Muscle of back (tissue), 11 donors: ENCODE results near the gene UGT1A9. TPM values are rescaled to one million over a fixed set of nuclear protein-coding genes. Genes with fewer than 3 reads are reported as not detected.
"Not testable (repeated sequence)": the region's sequence is repeated elsewhere in the genome, so short reads cannot be mapped to it uniquely, and the experiment has no call there.

ENCODE experiments used
- DNase-seq, 3 donors: peaks; one replicate each; pipeline versions ENCODE4 v3.0.0 to v3.0.0-alpha.2; 2013
- polyA plus RNA-seq, 10 donors: library from polyadenylated mRNA; unstranded; fragments of 120-200 nt; gene quantifications; one replicate each; pipeline ENCODE4 v1.2.1, GENCODE V29; 2013; ENCODE audit not compliant: insufficient read length in 10 of 10

Gene UGT1A9
- polyA plus RNA-seq, 10 donors = not detected

DNA sequence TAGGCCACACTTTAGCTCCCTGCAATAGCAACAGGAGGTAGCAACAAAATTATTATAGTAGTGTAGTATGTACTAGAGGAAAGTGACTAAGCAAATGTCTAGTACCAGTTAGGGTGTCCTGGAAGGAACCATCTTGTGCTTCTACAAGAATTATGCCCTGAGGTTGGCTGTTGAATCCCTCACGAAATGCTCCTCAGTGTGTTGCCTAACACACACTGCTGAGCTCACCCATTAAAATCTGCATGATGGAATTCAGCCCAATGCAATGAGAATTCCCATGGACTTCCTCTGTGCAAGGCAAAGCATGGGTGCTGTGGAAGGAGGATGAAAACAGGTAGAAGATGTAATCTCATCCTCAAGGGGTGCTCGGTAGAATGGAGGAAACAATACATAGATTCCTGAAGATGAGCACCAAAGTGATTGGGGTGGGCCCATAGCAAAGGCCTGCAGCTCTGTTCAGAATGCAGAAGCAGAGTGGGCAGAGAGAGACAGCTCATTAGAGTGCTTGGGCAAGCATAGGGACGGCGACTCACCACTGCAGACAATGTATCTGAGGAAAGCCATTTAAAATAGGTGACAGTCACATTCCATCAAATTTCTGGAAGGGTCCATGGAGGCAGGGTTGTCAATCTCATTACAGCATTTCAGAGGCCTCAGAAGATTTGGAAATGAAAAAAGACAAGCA is 8.8 kb downstream of the UGT1A9 start:
- DNase-seq = no peak

DNA sequence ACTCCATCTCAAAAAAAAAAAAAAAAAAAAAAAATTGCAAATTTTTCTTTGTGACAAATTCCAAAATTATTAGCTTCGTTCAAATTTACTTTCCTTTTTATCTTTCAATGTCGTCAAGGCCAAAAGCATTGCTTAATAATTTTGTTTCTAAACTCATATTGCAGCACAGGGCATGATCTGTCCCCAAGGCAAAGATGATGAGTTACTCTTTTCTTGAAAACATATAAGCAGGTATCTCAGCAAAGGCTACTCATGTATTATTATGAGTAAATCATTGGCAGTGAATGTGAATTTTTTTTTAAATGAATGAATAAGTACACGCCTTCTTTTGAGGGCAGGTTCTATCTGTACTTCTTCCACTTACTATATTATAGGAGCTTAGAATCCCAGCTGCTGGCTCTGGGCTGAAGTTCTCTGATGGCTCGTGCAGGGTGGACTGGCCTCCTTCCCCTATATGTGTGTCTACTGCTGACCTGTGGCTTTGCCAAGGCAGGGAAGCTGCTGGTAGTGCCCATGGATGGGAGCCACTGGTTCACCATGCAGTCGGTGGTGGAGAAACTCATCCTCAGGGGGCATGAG is 9.9 kb downstream of the UGT1A9 start, which contains the start of gene UGT1A7:
Gene UGT1A7, plus strand, starts transcription at position 381 of the 579 bp plus-strand sequence. Its CDS starts 37 bp downstream, at position 418.
- DNase-seq = no peak

- DNase-seq = no peak
Observed at GRCh38 chr2:233684640-233685039, 12.9 kb downstream of the UGT1A9 start.

GRCh38 chr2:233686928-233687327 is 15.2 kb downstream of the UGT1A9 start:
- no peak for DNase-seq

DNA sequence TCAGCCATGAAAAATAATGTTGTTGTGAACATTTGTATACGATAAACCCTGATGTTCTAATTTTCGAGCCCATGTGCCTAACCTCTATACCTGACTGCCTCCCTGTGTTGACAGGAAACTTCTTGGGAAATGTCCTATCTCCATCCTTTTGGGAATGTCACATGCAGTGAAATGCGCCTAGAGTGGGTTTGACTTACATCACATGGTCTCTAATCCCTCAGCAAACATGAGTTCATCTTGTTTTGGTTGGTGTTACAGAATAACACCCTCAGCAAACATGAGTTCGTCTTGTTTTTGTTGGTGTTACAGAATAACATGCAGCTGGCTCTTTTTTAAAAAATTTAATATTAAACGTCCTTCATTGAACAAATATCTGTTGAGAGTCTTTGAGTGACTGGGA is 16.6 kb downstream of the UGT1A9 start:
- DNase-seq = no peak

DNA sequence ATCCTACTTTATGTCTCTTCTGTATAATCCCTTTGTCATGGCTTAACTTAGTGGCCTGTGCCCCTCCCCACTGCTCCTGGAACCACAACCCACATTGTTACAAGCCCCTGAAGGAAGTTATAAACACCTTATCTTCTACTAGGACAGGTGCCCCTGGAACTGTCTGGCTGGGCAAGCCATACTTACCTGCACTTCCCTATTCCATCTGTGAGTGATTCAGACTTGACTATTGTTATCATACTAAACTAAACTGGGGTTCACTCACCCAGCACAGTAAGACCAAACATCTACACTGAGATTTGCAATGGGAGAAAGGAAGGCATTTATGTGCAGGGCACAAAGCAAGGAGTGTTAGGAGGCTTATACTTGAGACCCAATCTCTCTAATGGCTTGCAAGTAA is 17.3 kb downstream of the UGT1A9 start:
- DNase-seq = no peak

DNA sequence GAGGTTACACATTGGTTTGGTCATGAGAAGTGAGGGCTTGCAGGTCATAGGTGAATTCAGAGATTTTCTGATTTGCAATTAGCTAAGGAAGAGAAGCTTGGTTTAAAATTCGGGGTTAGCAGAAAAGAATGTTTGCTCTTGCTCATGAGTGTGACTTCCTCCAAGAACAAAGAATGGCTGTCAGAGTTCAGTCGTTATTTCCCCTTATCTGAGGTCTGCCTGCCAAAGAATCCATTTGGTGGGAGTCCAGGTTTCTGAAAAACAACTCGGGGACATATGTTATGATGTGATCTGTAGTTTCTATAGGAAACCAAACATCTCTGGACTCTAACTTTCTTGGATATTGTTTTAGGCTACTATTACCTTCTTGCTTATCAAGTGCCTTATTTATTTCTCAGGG is 17.8 kb downstream of the UGT1A9 start:
- no peak for DNase-seq

DNA sequence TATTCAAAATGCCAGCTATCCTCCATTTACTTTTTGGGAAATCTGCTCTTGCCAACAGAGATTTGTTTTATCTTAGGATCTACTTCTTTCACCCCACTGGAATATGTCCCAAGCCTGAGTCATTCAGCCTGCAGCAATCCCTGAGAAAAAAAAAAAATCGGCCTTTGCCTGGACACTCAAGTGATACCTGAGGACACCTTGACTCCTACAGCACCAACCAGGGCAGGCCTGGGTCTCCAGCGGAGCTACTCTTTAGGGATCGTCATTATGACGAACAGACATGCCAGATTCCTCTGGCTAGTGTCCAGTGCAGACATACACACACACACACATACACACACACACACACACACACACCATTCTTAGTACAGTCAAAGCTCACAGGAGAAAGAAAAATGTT is 18.7 kb downstream of the UGT1A9 start:
- no peak for DNase-seq

DNA sequence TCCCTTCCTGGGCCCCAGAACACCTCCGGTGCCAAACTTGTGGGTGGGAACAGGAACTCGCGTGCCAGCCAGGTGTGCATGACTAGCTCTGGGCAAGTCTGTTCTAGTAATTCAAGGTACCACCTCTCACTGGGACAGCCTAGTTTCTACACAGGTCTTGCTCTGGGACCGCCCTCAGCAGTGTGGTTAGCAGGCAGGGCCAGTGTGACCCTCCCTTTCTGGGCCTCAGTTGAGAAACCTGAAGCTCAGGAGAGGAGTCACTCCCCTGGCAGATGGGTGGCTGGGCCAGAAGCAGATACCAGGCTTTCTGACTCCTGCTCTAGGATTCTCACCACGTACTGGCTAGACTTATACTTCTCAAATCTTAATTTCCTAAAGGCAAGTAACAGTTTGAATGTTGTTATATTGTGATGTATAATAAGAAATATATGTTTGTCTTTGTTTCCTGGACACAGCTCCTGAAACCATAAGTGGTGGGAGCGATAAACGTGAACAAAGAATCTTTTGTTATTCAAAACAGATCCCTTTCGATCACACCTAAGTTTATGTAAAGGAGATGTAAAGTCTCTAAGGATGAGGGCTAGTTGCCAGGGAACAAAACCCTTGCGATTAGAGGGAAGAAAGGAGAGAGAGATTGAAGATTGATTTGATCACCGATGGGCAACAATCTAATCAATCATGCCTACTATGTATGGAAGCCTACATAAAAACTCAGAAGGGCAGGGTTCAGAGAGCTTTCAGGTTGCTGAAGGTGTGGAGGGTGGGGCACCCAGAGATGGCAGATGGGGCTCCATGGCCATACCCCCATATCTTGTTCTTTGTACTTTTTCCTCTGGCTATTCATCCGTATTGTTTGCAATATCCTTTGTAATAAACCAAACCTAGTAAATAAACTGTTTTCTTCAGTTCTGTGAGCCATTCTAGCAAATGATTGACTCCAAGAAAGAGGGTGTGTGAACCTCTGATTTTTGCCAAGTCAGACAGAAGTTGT is 20.0 kb downstream of the UGT1A9 start:
- no peak for DNase-seq

DNA sequence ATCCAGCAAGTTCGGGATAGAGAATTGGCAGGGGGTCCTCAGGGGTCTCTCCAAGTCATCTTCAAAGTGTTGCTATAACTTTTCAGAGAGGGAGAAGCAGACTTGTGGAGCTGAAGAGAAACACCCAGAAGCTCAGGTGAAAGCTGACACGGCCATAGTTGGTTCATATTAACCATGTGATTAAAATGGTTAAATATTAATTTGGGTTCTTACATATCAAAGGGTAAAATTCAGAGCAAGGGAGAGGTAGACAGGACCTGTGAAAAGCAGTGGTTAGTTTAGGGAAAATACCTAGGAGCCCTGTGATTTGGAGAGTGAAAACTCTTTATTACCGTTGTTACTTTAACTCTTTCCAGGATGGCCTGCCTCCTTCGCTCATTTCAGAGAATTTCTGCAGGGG is 20.9 kb downstream of the UGT1A9 start, which contains the start of gene UGT1A6:
Gene UGT1A6, plus strand, starts transcription at position 243 of the 400 bp plus-strand sequence. Its CDS starts 115 bp downstream, at position 358.
- no peak for DNase-seq

DNA sequence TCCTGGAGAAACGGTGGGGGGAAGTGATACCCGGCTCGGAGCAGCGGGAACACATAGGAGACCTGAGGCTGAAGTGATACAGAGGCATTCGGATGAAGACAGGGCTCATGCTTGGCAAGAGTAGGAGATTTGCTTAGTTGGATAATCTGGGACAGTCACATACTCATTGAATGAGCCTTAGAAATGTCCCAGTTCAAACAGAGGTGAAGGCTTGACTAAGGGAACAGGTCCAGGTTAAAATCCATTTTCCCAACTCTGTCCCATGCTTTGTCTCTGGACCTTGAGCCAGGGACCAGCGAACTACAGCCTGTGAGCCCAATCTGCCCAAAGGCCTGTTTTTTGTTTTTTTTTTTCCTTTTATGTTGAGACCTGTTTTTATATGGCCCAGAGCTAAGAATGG is 22.3 kb downstream of the UGT1A9 start:
- DNase-seq = no peak

- no peak for DNase-seq
Observed at GRCh38 chr2:233698740-233699139, 27.0 kb downstream of the UGT1A9 start.

DNA sequence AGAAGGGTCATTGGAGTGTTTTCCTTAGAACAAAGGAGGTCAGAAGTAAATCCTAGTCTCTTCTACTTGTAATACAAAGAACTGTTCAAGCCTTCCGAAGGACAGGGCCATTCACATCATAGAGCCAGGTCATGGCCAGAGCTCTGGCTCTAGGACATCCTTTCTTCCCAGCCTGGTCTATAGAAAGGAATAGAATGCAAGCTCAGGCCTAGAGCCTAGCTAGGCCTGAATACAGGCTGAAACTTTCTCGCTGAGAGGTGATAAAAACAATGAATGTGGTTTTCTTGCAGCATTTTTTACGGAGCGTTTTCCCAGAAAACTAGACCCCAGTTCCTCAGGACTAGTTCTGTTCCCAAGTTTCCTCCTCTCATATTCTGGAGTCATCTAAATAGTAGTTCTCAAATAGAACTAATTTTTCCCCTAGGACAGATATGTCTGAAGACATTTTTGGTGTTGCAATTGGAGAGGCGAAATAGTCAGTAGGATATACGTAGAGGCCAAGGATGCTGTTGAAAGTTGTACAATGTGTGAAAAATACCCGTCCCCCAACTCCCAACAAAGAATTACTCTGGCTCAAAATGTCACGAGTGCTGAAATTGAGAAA is 27.8 kb downstream of the UGT1A9 start:
- DNase-seq = no peak

DNA sequence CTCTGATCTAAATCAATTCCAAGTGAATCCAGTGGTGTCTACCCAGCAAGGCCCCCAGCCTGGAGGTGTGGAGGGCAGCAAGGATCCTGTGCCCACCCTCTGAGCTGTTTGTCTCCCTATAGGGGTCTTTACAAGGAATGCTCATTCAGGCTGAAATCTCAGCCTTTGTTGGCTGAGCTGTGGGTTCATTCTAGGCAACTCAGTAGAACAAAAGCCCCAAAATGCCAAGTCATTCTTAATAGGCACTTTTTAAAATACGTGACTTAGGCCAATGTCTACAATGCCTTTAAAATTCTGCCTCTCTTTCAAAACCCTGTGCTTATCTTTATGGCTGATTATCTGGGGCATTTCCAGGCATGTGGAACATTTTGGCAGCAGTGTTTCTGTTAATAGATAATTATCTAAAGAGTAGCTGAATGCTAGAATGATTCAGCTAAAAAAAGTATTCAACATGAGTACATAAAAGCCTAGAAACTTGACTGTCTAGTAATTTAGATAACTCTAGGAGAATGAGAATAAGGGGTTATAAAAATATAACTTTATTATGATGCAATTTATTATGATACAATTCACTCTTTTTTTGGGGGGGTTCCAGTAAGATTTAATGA is 28.4 kb downstream of the UGT1A9 start:
- DNase-seq = no peak

DNA sequence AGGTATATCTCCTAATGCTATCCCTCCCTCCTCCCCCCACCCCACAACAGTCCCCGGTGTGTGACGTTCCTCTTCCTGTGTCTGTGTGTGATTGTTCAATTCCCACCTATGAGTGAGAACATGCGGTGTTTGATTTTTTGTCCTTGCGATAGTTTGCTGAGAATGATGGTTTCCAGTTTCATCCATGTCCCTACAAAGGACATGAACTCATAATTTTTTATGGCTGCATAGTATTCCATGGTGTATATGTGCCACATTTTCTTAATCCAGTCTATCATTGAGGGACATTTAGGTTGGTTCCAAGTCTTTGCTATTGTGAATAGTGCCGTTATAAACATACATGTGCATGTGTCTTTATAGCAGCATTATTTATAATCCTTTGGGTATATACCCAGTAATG is 29.1 kb downstream of the UGT1A9 start:
- not testable (repeated sequence) for DNase-seq

DNA sequence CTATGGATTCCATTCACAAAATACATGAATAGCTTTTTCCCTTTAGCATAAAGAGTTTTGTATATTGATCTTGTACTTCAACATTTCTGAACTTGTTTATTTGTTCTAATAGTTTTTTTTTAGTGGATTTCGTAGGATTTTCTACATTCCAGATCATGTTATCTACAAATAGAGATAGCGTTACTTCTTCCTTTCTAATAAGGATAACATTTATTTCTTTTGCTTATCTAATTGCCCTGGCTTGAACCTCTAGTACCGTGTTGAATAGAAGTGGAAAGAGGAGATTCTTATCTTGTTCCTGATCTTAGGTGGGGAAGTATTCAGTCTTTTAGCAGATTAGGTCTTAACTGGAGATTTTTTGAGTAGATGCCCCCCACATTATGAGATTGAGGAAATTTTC is 30.5 kb downstream of the UGT1A9 start:
- DNase-seq = no peak

DNA sequence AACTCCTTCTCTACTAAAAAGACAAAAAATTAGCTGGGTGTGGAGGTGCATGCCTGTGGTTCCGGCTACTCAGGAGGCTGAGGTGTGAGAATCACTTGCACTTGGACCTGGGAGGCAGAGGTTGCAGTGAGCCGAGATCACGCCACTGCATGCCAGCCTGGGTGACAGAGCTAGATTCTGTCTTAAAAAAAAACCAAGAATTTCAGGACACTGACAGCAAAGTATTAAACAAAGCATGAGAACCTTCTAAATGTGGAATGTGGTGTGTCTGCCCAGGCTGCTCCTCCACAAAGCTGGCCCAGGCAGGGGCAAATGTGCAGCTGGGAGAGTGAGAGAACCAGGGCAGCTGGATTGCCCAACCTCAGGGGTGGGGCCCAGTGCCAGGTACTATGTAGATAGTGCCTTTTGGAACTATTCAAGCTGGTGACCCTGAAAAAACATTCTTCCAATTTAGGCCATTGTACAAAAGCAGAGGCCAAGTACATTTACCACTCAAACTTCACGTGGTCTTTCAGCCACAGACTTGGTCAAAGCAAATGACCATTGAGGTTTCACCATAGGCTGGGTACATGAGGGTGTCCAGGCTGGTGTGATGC is 34.3 kb downstream of the UGT1A9 start:
- DNase-seq = peak in 1 of 3 donors; percentile 8

- no peak for DNase-seq
Observed at GRCh38 chr2:233706720-233707119, 35.0 kb downstream of the UGT1A9 start.

DNA sequence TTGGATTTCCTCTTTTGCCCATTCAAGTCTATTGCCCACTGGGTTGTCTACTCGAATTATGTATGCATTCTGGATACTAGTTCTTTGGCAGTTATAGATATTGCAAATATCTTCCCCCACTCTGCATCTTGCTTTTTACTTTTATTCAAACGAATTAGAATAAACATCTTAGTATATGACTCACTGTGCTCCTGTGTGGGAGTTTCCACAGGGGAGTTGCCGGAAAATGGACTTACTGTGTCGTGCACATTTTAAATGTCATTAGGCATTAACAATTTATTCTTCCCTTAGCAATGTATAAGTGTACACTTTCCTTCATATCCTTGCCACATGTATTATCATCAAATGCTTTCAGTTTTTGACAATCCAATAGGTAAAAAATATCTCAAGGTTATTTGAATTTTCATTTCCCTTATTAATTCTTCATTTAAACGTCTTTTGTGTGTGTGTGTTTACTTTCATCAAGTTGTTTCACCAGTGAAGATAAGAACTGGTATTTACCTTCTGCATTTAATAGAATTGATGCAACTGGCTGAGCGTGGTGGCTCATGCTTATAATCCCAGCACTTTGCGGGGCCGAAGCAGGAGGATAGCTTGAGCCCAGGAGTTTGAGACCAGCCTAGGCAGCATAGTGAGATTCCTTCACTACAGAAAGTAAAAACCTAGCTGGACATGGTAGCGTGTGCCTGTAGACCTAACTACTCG is 36.4 kb downstream of the UGT1A9 start:
- DNase-seq = no peak

GRCh38 chr2:233708942-233709341 is 37.2 kb downstream of the UGT1A9 start:
- no peak for DNase-seq
